HG02938 (cell line): ENCODE results near the gene POTEM.
"Not testable (repeated sequence)": the region's sequence is repeated elsewhere in the genome, so short reads cannot be mapped to it uniquely, and the experiment has no call there.

Source experiments
- ATAC-seq: cut with Tn5 transposase; IDR thresholded peaks from one replicate; pipeline ENCODE4 v1.9.1; 2021; ENCODE audit warnings: mild to moderate bottlenecking, moderate library complexity; ENCODE audit not compliant: unreplicated experiment

POTEM gene

DNA sequence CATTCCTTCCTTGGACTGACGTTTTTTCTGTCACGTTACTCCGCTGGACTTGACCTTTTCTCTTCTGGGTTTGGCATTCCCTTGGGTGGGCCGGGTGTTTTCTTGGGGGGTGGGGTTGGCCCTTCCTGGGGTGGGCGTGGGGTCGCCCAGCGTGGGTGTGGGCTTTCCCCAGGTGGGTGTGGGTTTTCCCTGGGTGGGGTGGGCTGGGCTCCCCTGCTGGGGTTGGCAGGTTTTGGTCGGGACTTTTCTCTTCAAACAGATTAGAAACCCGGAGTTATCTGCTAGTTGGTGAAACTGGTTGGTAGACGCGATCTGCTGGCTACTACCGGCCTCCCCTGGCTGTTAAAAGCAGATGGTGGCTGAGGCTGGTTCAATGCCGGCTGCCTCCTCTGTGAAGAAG lies at the start of gene POTEM:
POTEM (plus strand) TSS at position 301 of the 400 bp plus-strand sequence; CDS start at position 353, 52 bp downstream.
- ATAC-seq, result not testable (repeated sequence)

DNA sequence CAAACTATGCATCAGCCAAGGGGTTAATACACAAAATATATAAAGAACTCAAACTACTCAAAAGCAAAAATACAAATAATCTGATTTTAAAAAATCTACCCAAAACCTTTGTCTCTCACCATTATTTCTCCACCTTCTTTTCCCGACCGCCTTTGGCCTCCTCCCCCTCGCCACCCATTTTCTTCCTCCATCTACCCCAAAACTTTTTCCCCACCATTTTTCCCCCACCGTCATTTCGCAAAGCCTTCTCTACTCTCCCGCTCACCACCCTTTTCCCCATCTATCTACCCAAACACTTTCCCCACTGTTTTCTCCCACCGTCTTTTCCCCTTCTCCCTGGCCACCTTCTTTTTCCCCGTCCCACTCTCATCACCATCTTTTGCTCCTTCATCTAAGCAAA lies 48.9 kb upstream of the POTEM start:
- not testable (repeated sequence) for ATAC-seq

GRCh38 chr14:18920052-18920451 lies 47.2 kb upstream of the POTEM start:
- not testable (repeated sequence) for ATAC-seq

GRCh38 chr14:18921055-18921701 lies 46.1 kb upstream of the POTEM start:
- ATAC-seq, result not testable (repeated sequence)

DNA sequence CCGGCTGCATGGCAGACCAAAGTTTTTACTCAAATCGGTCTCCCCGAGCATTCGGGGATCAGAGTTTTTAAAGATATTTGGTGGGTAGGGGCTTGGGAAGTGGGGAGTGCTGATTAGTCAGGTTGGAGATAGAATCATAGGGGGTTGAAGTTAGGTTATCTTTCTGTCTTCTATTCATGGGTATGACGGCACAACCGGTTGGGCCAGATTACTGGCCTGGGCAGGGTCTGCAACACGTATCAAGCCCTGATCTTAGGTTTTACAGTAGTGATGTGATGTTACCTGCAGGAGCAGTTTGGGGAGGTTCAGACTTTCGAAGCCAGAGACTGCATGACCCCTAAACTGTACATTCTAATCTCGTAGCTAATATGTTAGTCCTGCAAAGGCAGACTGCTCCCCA lies 30.4 kb upstream of the POTEM start:
- ATAC-seq, result not testable (repeated sequence)

DNA sequence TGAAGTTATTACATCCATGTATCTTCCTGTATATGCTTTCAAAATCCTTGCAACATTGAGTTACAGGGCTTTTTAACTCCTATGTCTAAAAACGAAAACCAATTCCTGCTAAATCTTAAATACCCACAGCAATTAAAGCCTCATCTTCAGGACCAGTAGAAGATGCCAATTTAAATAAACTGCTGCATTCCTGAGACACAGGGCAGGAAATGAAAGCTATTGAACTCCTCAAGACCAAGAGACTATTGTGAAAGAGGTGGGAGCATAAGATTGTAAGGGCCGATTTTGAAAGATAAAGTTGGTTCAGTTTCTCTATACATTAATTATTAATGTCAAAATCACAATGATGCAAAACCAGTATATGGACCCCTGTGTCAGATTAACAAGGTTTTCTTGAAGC lies 28.5 kb upstream of the POTEM start:
- ATAC-seq, result not testable (repeated sequence)

DNA sequence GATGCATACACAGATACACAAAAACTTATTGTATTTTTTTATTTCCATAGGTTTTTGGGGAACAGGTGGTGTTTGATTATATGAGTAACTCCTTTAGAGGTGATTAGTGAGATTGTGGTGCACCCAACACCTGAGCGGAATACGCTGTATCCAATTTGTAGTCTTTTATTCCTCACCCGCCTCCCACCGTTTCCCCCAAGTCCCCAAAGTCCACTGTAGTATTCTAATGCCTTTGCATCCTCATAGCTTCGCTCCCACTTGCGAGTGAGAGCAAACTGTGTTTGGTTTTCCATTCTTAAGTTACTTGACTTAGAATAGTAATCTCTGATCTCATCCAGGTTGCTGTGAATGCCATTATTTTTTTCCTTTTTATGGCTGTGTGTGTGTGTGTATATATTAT lies 17.3 kb upstream of the POTEM start:
- not testable (repeated sequence) for ATAC-seq

GRCh38 chr14:18953085-18953484 lies 14.1 kb upstream of the POTEM start:
- not testable (repeated sequence) for ATAC-seq

DNA sequence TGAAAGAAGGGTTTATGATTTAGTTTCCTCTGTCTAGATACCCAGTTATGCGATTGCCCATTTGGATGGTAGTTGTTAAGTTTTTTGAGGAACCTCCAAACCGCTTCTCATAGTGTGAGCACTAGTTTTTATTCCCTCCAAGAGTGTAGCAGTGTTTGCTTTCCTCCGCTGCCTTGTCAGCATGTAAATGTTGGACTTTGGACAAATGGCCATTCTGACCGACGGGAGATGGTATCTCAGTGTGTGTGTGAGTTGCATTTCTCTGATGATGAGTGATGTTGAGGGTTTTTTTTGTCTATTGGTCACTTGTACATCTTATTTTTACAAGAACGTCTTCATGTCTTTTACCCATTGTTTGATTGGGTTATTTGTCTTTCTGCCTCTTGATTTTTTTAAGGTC lies 11.4 kb upstream of the POTEM start:
- ATAC-seq, result not testable (repeated sequence)

DNA sequence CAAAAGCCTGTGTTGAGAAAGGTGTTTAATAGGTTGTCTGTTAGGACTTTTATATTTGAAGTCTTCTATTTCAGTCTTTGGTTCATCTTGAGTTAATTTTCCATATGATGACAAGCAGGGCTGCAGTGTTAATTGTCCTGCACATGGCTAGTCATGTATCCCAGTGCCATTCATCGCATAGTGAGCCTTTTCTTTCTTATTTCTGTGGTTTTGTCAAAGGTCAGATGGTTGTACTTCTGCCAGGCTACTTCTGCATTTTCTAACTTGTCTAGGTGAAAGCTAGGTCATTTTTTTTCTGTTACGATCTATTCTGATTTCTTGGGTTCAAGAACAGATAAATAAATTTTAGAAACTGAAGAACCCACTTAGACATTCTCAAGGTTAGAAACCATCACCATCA lies 5.7 kb upstream of the POTEM start:
- not testable (repeated sequence) for ATAC-seq

- not testable (repeated sequence) for ATAC-seq
Measured at GRCh38 chr14:18962143-18962542, 5.1 kb upstream of the POTEM start.

- ATAC-seq, result not testable (repeated sequence)
Measured at GRCh38 chr14:18963276-18963675, 4.0 kb upstream of the POTEM start.

GRCh38 chr14:18964878-18965277 lies 2.4 kb upstream of the POTEM start:
- not testable (repeated sequence) for ATAC-seq

DNA sequence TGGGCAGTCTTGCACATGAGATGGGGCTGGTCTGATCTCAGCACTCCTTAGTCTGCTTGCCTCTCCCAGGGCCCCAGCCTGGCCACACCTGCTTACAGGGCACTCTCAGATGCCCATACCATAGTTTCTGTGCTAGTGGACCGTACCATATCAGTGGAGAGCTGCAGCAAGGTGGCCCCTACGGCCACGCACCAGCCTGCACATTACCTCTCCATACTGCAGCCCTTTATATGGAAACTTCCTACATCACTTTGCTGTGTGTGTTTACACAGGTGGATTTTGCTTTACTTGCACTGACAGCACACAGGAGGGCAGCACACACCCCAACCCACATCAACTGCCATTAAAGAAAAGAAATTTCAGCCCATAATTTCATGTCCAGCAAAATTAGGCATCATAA lies 35.3 kb downstream of the POTEM start:
- ATAC-seq, result not testable (repeated sequence)

GRCh38 chr14:19006490-19006889 lies 39.3 kb downstream of the POTEM start:
- ATAC-seq, result not testable (repeated sequence)

GRCh38 chr14:19007678-19008077 lies 40.4 kb downstream of the POTEM start:
- not testable (repeated sequence) for ATAC-seq

GRCh38 chr14:19011029-19011428 lies 43.8 kb downstream of the POTEM start:
- not testable (repeated sequence) for ATAC-seq

DNA sequence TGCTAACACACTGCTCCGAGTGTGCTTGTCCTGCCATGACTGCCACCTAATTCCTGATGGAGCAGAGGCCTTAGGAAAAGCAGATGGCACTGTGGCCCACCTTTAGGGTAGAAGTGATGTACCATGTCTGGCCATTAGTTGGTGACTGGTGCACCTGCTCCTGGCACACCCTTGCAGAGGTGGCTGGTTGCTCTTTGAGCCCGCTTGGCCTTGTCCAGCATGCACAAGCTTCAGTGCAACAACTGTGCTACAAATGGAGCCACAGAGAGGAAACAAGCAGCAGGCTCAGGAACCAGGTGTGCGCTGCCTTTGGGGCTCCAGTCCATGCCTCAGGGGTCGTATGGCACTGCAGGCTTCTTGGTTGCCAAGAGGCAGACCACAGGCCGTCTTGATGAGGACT lies 44.5 kb downstream of the POTEM start:
- ATAC-seq, result not testable (repeated sequence)

- ATAC-seq, result not testable (repeated sequence)
Measured at GRCh38 chr14:19015185-19015584, 48.0 kb downstream of the POTEM start.

DNA sequence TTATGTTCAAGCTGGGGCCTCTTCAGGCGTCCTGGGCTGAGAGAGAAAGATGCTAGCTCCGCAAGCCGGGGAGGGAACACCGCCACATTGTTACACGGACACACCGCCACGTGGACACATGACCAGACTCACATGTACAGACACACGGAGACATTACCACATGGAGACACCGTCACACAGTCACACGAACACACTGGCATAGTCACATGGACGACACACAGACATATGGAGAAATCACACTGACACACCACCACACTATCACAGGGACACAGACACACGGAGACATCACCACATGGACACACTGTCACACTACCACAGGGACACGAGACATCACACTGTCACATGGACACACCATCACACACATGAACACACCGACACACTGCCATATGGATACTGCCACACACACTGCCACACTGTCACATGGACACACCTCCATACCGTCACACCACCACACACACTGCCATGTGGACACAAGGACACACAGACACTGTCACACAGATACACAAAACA lies 57.9 kb downstream of the POTEM start:
- not testable (repeated sequence) for ATAC-seq

- not testable (repeated sequence) for ATAC-seq
Measured at GRCh38 chr14:19026649-19027351, 59.6 kb downstream of the POTEM start.

DNA sequence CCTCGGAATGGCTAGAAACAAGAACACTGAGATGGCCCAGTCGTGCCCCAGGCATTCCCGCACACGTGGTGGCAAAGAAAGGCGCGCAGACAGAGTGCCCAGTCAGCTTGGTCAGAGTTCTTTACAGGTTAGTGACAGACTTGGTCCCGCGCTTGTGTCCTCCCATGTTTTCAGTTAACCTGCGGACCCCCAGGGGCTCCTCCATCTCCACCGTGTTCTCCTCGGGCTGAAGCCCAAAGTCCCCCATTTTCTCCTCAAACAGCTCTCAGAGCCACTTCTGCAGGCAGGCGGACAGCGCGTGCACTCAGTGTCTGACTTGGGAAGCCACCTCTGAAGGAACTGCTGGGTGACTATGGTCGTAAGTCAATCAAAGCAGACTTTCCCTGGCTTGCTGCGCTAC lies 60.7 kb downstream of the POTEM start:
- not testable (repeated sequence) for ATAC-seq
